ENCODE data around the gene TENM4. TPM values are rescaled to one million over a fixed set of nuclear protein-coding genes. Genes with fewer than 3 reads are reported as not detected.
"Not testable (repeated sequence)": the region's sequence is repeated elsewhere in the genome, so short reads cannot be mapped to it uniquely, and the experiment has no call there.

TENM4 gene
- total RNA-seq, 8 experiments from 2014 or later = 0.59 to 82.2 (median 24.2) TPM

GRCh38 chr11:78649361-78650215 is 791.2 kb downstream of the TENM4 start:
- no peak for ATAC-seq (replicated peaks in 6 of 8)

GRCh38 chr11:78647986-78648875 is 792.6 kb downstream of the TENM4 start:
- H3K4me3 ChIP-seq = no peak overlapping the region
- H3K4me1 ChIP-seq (replicated peaks in 1 of 2) = peaks cover 15 to 17% of the 10 kb centered on the region in 2 donors
- ATAC-seq (replicated peaks in 6 of 8) = no peak
- WGBS, 10 experiments = 61 to 100% (median 83%) methylated on average over 1 to 7 of the region's 9 CpGs; no CpG with 5 or more reads in 3 of the 10 experiments
- H3K27ac ChIP-seq = no peak overlapping the region
- in situ Hi-C loops (cut with MboI; ENCODE audit: low pct_unique_long_range_greater_than_20kb in 2 of 9, low sequenced_read_pairs in 9 of 9, unreplicated experiment in 9 of 9) = no loop called here

More at GRCh38 chr11:78649361-78650215, 791.2 kb downstream of the TENM4 start:
- H3K4me1 ChIP-seq (replicated peaks in 1 of 2) = peaks cover 15 to 17% of the 10 kb centered on the region in 2 donors
- H3K4me3 ChIP-seq = no peak overlapping the region
- no peak overlapping the region for H3K27ac ChIP-seq
- in situ Hi-C loops (cut with MboI; ENCODE audit: low pct_unique_long_range_greater_than_20kb in 2 of 9, low sequenced_read_pairs in 9 of 9, unreplicated experiment in 9 of 9) = loop anchor here in 2 of 9 experiments (25.0 kb wide), 2 partner anchors 113 to 438 kb away; no protein-coding TSS in a partner anchor
- 0 to 100% (median 89%) methylated on average over 1 to 7 of the region's 10 CpGs; no CpG with 5 or more reads in 2 of the 10 experiments for WGBS, 10 experiments

DNA sequence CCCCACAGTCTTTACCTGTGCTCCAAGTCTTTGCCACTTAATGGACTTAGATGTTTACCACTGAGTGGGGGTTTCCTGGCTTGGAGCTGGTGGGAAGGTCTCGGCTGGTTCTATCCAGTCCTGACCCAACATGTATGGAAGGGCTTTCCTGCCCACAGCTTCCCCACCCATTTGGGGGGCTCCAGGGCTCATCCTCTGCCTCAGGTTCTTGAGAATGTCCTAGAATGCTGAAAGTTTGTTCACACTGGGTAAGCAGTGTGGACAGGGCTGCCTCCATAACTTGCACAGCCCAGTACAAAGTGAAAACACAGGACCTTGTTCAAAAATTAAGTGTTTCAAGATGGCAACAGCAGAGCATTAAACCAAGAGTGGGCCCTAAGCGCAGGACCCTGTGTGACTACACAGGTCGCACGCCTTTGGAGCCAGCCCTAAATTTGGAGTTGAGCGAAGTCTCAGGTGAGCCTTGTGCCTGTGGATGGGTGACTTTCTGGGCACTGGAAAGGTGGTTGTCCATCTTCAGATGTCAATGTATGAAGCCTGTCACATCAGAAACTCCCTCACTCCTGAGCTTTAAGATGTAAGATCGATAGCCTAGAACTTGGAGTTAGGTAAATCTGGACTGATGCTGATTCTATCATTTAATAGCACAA is 793.4 kb downstream of the TENM4 start:
- Histone ChIP-seq H3K4me3 (no peak overlapping the region), H3K27ac (no peak overlapping the region), H3K4me1 (replicated peaks in 1 of 2) (peaks cover 10 to 11% of the 10 kb centered on the region in 2 donors)
- WGBS, 10 experiments = 0 to 94% (median 82%) methylated on average over 1 to 4 of the region's 6 CpGs; no CpG with 5 or more reads in 5 of the 10 experiments
- in situ Hi-C loops (cut with MboI; ENCODE audit: low pct_unique_long_range_greater_than_20kb in 2 of 9, low sequenced_read_pairs in 9 of 9, unreplicated experiment in 9 of 9) = no loop called here
- ATAC-seq (replicated peaks in 6 of 8) = no peak

- WGBS, 10 experiments = 0 to 43% (median 31%) methylated on average over 1 to 6 of the region's 7 CpGs; no CpG with 5 or more reads in 5 of the 10 experiments
- in situ Hi-C loops (cut with MboI; ENCODE audit: low pct_unique_long_range_greater_than_20kb in 2 of 9, low sequenced_read_pairs in 9 of 9, unreplicated experiment in 9 of 9) = no loop called here
- H3K4me3 ChIP-seq = no peak overlapping the region
- ATAC-seq (replicated peaks in 6 of 8) = peak in 7 of 8 experiments; percentile 29 to 71 (median 59)
- H3K4me1 ChIP-seq (replicated peaks in 1 of 2) = peaks cover 6% of the 10 kb centered on the region in 2 donors
- H3K27ac ChIP-seq = no peak overlapping the region
These were observed 794.2 kb downstream of the TENM4 start for GRCh38 chr11:78646564-78647185.

DNA sequence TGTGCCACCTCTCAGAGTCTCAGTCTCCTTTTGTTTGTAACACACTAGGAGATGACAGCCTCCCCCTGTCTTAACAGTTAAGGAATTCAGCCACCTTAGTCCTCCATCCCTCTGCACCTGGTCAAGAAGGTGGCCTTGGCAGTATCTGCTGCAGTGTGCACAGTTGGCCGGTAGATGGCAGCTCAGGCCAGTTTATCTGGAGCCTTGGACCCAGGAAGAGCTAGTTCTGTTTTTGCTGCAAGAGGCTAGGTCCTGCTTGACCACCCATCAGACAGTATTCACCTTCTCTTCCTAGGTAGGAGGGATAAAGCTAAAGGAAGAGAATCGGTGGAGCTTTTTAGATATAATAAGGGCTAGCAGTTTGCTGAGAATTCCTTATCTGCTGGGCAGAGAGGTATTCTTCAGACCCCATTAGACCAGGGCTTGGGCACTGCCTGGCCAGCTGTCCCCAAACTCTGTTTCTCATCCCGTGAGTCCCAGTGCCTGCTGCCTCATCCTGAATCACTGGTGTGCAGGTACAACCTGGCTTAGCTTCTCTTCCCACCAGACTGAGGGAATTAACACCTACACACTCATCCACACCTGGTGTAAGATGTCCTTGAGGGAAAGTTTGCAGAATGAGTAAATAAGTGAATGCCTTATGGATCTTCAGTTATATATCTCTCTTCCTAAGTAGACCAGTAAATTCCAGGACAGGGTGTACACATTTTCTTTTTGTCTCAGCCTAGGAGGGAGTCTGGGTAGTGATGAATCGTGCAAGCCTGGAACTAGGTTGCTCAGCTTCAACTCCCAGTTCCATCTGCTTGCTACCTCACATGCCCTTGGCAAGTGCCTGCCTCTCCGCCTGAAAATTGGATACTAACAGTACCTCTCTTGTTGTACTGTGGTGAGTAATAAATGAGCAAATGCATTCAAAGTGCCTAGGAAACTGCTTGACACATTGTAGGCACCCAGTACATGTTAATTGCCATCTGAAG is 795.3 kb downstream of the TENM4 start:
- ATAC-seq (replicated peaks in 6 of 8) = peak; percentile 73 to 91 (median 86)
- H3K4me1 ChIP-seq (replicated peaks in 1 of 2) = peaks cover 0 to under 1% of the 10 kb centered on the region in 2 donors
- no peak overlapping the region for H3K4me3 ChIP-seq
- 0 to 88% (median 45%) methylated on average over 1 to 5 of the region's 5 CpGs; no CpG with 5 or more reads in 2 of the 10 experiments for WGBS, 10 experiments
- H3K27ac ChIP-seq = no peak overlapping the region
- in situ Hi-C loops (cut with MboI; ENCODE audit: low pct_unique_long_range_greater_than_20kb in 2 of 9, low sequenced_read_pairs in 9 of 9, unreplicated experiment in 9 of 9) = no loop called here

GRCh38 chr11:78643676-78644056 is 797.2 kb downstream of the TENM4 start:
- in situ Hi-C loops (cut with MboI; ENCODE audit: low pct_unique_long_range_greater_than_20kb in 2 of 9, low sequenced_read_pairs in 9 of 9, unreplicated experiment in 9 of 9) = no loop called here
- H3K27ac ChIP-seq = no peak overlapping the region
- no peak for ATAC-seq (replicated peaks in 6 of 8)
- no peak overlapping the region for H3K4me3 ChIP-seq
- H3K4me1 ChIP-seq (replicated peaks in 1 of 2) = no peaks in the 10 kb centered on the region

DNA sequence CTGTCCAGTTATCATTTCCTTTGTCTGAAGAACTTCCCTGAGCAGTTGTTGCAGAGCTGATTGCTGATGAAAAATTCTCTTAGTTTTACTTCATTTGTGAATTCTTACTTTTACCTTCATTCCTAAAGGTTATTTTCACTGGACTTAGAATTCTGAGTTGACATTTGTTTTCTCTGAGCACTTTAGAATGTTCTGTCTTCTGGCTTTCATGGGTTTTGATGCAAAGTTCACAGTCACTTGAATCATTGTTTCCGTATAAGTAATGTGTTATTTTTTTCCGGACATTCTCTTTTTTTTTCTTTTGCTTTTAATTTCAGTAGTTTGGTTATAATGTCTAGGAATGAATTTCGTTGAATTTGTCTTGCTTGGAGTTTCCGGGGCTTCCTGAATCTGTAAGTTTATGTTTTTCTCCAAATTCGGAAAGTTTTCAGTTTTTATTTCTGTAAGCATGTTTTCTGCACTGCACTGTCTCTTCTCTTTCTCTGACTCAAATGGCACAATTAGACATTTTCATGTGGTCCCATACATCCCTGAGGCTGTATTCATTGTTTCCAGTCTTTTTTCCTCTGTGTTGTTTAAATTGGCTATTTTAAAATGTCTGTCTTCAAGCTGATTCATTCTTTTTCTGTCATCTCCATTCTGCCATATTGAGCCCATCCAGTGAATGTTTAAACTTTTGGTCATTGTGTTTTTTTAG is 797.7 kb downstream of the TENM4 start:
- H3K4me1 ChIP-seq (replicated peaks in 1 of 2) = no peaks in the 10 kb centered on the region
- no peak overlapping the region for H3K27ac ChIP-seq
- WGBS, 10 experiments = 15 to 81% (median 71%) methylated on average over 5 of the region's 5 CpGs
- in situ Hi-C loops (cut with MboI; ENCODE audit: low pct_unique_long_range_greater_than_20kb in 2 of 9, low sequenced_read_pairs in 9 of 9, unreplicated experiment in 9 of 9) = no loop called here
- no peak for ATAC-seq (replicated peaks in 6 of 8)
- H3K4me3 ChIP-seq = no peak overlapping the region

GRCh38 chr11:78641541-78641940 is 799.3 kb downstream of the TENM4 start:
- Histone ChIP-seq H3K27ac (no peak overlapping the region), H3K4me1 (replicated peaks in 1 of 2) (no peaks in the 10 kb centered on the region), H3K4me3 (no peak overlapping the region)
- no peak for ATAC-seq (replicated peaks in 6 of 8)
- in situ Hi-C loops (cut with MboI; ENCODE audit: low pct_unique_long_range_greater_than_20kb in 2 of 9, low sequenced_read_pairs in 9 of 9, unreplicated experiment in 9 of 9) = no loop called here
- 0 to 100% (median 50%) methylated on average over 1 of the region's 1 CpG; no CpG with 5 or more reads in 2 of the 10 experiments for WGBS, 10 experiments

DNA sequence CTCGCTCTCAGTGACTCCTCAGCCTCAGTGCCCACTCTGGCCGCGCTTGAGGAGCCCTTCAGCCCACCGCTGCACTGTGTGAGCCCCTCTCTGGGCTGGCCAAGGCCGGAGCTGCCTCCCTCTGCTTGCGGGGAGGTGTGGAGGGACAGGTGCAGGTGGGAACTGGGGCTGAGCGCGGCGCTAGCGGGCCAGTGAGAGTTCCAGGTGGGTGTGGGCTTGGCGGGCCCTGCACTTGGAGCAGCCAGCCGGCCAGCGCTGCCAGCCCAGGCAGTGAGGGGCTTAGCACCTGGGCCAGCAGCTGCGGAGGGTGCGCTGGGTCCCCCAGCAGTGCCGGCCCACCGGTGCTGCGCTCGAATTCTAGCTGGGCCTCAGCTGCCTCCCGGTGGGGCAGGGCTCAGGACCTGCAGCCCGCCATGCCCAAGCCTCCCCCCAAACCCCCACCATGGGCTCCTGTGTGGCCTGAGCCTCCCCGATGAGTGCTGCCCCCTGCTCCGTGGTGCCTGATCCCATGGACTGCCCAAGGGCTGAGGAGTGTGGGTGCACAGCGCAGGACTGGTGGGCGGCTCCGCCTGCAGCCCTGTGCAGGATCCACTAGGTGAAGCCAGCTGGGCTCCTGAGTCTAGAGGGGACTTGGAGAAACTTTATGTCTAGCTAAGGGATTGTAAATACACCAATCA is 802.0 kb downstream of the TENM4 start:
- H3K4me3 ChIP-seq = no peak overlapping the region
- no peak overlapping the region for H3K27ac ChIP-seq
- no peaks in the 10 kb centered on the region for H3K4me1 ChIP-seq (replicated peaks in 1 of 2)
- 0 to 100% (median 83%) methylated on average over 1 to 6 of the region's 26 CpGs; no CpG with 5 or more reads in 3 of the 10 experiments for WGBS, 10 experiments
- in situ Hi-C loops (cut with MboI; ENCODE audit: low pct_unique_long_range_greater_than_20kb in 2 of 9, low sequenced_read_pairs in 9 of 9, unreplicated experiment in 9 of 9) = no loop called here
- no peak for ATAC-seq (replicated peaks in 6 of 8)

DNA sequence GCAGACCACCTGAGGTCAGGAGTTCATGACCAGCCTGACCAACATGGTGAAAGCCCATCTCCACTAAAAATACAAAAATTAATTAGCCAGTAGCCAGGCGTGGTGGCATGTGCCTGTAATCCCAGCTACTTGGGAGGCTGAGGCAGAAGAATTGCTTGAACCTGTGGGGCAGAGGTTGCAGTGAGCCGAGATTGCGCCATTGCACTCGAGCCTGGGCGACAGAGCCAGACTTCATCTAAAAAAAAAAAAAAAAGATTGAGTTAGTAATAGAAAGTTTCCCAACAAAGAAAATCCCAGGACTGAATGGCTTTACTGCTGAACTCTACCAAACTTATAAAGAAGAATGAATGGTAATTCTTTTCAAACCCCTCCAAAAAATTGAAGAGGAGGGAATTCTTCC is 803.3 kb downstream of the TENM4 start:
- H3K4me3 ChIP-seq; ATAC-seq (replicated peaks in 6 of 8); in situ Hi-C loops (cut with MboI; ENCODE audit: low pct_unique_long_range_greater_than_20kb in 2 of 9, low sequenced_read_pairs in 9 of 9, unreplicated experiment in 9 of 9); H3K4me1 ChIP-seq (replicated peaks in 1 of 2); H3K27ac ChIP-seq: not testable (repeated sequence)
- WGBS, 10 experiments = 13 to 100% (median 87%) methylated on average over 1 to 5 of the region's 5 CpGs; no CpG with 5 or more reads in 1 of the 10 experiments

All from motor neuron (in vitro differentiated cells).